GM18508 (cell line): ENCODE measurements around the gene ZNF638.
A peak's percentile ranks its signal among the peaks of the same experiment; 100 is the strongest.
"Not testable (repeated sequence)": the region's sequence is repeated elsewhere in the genome, so short reads cannot be mapped to it uniquely, and the experiment has no call there.

Experiments
- ATAC-seq: cut with Tn5 transposase; IDR thresholded peaks from one replicate; pipeline ENCODE4 v1.9.1; 2021; ENCODE audit warnings: moderate number of reproducible peaks; ENCODE audit not compliant: insufficient read depth, unreplicated experiment

The ZNF638 gene

GRCh38 chr2:71331581-71332434, at the start of gene ZNF638:
Gene ZNF638 (plus strand): TSS chr2:71331782. CDS start chr2:71348955, 17,173 bp downstream.
- ATAC-seq = peak; percentile 76

GRCh38 chr2:71281950-71282349, 49.6 kb upstream of the ZNF638 start:
- no peak for ATAC-seq

DNA sequence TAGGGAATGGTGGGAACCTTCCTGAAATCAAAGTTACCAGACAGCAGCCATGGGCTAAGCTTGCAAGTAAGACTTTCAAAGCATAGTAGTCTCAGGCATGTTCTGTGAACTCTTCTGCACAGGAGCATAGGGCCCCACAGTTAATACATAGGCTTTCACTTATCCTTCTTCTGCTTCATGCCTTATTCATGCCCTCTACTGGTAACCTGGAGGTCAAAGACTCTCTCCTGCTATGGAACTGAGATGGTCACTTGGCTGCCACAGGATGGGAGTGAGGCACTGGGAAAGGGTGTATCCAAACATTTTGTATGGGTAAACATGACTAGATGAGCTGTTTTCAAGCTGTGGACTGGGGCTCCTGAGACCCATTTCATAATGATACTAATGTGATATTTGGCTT, 49.1 kb upstream of the ZNF638 start:
- ATAC-seq = no peak

DNA sequence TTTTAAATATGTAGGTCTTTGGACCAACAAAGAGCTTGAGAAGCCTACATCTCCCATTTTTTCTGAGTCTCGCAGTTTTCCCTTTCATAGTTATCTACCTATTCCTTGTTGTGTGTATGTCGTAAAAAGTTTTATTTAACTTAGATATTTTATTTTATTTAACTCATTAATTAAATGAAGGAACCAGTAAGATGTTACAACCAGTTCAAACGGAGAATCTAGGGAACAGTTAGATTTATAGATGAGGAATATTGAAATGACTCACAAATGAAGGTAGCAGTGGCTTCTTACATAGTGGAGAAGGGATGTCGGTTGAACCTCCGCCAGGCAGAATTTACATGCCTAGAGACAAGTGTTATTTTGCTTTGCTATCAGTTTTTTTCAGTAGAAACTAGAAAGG, 48.5 kb upstream of the ZNF638 start:
- ATAC-seq = no peak

GRCh38 chr2:71285706-71286105, 45.9 kb upstream of the ZNF638 start:
- ATAC-seq = no peak

- ATAC-seq = no peak
Observed at GRCh38 chr2:71291398-71291797, 40.2 kb upstream of the ZNF638 start.

DNA sequence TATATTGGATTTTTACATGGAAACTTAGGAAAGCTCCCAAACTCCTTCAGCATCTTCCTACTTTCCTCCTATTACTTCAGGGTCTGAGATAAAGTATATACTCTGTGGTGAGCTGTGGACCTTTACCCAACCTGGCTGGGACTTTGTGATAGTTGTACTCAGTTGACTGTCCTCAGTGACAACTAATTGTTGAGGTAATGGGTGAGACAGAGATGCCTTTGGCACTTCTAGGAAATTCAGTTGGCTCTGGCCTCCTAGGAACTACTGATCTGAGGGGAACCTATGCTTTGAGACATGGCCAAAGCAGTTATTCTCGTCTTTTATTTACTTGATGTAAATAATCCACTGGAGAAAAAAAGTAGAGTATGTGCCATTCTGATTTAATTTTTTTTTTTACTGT, 39.4 kb upstream of the ZNF638 start:
- no peak for ATAC-seq

GRCh38 chr2:71298914-71299313, 32.7 kb upstream of the ZNF638 start:
- ATAC-seq = no peak

DNA sequence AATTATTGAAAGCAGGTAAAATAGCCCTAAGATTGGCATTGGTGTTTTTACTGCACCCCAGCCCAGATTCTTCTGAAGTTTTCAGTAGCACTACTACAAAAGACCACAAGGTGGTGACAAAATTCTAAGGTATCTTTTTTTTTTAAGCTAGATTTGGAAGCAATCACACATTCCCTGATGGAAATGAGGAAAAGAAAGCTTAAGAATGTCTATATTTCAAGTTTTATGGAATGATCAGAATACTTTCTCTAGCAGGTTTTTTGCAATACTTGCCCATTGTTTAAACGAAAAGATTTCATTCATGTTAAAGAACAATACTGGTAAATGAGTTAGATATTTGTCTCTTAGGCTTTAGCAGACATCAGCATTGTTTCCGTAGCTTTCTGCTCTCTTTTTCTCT, 32.1 kb upstream of the ZNF638 start:
- no peak for ATAC-seq

GRCh38 chr2:71303849-71304248, 27.7 kb upstream of the ZNF638 start:
- ATAC-seq = no peak

DNA sequence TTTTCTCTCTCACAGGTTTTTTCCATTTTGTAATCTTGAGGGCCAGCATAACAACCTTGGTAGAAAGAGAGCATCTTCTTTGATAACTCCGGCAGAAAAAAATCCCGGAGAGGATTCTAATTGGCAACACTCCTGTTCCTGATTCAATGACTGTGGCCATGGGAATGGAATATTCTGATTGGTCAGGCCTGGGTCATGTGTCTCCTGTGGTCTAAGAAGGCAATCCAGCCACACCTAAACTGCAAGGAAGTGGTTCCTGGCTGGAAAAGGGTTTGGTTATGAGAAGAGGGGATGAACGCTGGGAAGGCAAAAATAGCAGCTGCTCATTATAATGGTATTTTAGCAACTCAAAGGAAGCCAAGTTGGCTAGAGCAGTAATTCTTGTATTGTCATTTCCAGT, 24.8 kb upstream of the ZNF638 start:
- ATAC-seq = no peak

DNA sequence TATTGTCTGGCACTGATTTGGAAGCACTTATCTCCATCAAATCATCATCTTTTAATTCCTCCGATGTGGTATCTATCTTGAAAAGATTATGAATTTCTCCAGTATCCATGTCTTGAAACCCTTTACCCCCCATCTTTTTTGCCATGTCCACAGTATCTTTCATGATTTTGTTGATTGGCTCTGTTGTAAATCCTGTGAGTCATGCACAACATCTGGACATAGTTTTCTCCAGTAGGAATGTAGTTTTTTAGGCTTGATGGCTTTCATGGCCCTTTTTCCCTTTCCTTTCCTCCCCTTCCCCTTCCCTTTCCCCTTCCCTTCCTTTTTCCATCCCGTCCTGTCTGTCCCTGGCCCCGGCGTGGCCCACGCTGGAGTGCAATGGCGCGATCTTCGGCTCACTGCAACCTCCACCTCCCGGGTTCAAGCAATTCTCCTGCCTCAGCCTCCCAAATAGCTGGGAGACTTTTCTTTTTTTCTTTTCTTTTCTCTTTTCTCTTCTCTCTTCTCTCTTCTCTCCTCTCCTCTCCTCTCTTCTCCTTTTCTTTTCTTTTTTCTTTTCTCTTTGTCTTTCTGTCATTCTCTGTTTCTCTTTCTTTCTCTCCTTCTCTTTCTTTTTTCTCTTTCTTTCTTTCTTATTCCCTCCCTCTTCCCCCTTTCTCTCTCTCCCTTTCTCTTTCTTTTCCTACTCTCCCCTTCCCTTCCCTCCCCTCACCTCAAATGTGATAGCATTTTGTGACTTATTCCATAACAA, 18.4 kb upstream of the ZNF638 start:
- no peak for ATAC-seq

- ATAC-seq = no peak
Observed at GRCh38 chr2:71317060-71317459, 14.5 kb upstream of the ZNF638 start.

- ATAC-seq = not testable (repeated sequence)
Observed at GRCh38 chr2:71317900-71318299, 13.7 kb upstream of the ZNF638 start.

DNA sequence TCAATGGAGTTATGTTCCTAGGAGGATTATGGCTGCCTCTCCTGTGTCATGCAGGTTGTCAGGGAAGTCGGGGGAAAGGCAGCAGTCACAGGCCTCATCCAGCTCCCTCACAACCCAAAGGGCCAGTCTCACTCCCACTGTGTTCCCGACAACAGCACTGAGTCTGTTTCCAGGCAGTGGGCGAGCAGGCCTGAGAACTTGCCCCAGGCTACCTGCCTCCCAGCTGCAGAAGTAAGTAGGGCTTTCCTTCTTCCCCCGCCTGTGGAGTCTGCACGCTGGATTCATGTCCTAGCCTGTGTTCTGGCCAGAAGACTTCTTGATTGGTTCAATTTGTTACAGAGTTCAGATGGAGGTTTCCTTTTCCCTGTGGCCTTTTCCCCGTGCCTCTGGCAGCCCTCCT, 8.2 kb upstream of the ZNF638 start:
- ATAC-seq = no peak

DNA sequence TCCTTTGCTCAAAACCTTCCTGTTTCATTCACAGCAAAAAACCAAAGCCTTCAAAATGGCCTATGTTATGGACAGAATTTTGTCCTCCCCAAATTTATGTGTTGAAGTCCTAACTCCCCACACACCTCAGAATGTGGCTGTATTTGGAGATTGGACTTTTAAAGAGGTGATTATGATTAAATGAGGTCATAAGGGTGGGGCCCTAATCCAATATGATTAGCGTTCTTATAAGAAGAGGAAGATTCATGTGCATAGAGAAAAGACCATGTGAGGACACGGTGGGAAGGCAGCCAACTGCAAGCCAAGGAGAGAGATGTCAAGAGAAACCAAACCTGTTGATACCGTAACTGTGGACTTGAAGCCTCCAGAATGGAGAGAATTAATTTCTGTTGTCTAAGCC, 4.6 kb upstream of the ZNF638 start:
- ATAC-seq = no peak

DNA sequence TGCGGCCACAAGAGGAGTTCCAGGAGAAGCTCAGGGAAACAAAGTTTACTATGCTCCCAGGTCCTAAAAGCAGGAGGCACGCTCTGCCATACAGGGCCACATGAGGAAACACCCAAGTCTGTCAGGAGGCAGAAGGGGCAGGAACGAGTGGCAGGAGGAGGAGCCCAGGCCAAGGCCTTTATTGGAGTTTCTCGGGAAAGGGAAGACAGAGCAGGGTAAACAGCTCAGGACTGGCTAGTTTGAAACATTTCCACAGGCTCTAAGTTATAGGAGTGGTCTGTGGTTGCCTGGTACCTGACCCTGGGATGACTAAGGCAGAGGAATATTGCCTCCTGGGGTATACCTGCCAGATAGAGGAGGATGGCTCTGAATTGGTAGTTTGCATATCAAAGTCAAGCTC, 3.7 kb upstream of the ZNF638 start:
- no peak for ATAC-seq

DNA sequence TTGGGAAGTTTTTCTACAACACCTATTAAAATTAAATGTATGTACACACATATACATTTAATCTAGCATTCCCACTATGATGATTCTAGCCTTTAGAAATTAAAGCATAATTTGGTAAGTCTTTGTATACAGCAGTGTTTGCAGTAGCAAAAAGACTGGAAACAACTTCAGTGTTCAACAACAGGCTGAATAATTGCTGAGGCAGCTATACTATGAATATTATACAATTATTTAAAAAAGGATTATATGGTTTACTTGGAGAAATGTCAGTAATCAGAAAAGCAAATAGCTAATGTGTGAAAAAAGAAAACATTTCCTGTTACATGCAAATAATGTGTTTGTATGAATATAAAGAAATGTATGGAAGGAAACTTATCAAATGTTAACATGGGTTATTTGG, 1.4 kb upstream of the ZNF638 start:
- ATAC-seq = no peak

GRCh38 chr2:71330585-71331330, 824 bp upstream of the ZNF638 start:
- ATAC-seq = no peak

DNA sequence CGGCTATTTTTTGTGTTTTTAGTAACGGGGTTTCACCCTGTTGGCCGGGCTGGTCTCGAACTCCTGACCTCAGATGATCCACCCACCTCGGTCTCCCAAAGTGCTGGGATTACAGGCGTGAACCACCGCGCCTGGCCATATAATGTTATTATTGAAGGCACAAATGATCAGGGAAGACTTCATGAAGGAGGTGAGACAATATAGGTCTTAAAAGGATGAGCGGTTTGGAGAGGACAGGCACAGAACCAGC, 326 bp upstream of the ZNF638 start:
- ATAC-seq = not testable (repeated sequence)

DNA sequence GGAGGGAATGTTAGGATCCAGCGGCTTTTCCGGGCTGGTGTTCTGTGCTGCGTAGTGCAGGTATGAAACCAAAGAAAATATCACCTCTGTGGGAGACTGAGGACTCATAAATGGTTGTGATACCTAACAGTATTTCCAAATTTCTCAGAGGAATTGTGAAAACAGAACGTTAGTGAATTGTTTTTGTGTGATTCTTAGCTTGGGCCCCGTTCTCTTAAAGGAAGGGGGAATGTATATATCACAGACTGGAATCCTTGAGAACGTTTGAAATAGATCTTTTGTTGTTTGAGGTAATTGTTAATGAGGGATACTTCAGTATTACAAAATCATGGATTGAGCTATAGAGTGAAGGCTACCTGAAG, 834 bp downstream of the ZNF638 start:
- no peak for ATAC-seq
